ENCODE measurements around the gene RAD52.

The RAD52 gene

DNA sequence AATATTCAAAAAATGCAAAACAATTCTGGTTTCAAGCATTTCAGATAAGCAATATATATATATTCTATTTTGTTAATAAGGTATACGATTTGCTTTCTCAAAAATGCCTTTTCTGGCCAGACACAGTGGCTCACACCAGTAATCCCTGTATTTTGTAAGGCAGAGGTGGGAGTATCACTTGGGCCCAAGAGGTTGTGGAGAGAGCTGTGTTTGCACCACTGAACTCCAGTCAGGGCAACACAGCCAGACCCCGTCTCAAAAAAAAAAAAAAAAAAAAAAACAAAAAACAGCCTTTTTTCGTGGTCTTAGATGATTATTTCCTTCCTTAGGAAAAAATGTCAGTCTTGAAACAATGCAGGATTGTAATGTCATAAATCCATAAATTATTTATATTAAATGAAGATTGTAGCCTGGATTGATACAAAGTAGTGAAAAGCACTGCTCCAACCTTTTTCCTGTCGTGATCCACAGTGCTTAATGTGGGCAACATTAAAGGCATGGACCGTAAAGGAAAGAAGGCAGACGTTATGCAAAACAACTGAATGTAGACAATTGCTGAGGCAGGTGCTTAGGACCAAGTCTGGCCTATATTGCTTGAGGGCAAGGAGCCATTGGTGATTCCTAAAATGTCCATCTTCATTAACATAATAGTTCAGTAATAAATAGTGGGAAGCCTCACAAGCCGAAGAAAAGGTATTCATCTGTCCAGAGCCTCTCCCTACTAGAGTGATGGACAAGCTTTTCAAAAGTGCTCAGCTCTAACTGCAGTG, 36.8 kb downstream of the RAD52 start:
- no peak for DNase-seq

DNA sequence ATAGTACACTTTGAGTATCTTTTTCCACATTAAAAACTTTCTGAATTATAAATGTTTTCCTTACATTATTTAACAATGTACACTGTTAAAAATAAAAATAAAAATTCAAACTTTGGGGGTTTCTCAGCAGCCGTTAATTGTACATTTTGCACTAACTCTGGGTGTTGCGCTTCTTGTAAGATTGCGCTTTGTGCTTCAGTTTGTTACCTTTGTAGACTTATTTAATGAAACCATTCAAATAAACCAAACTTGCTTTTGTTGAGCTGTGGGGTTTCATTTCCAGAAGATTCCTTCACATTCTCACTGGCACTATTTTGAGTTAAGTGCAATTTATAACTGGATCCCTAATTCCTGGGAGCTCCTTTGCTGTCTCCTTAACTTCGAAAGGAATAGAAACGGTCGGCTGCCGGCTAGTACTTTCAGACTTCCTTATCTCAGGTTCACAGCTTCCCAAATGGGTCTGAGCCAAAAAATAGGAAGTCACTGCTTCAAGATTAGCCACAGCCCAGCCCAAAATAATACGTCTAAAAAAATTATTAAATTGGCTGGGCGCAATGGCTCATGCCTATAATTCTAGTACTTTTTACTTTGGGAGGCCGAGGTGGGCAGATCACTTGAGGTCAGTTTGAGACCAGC, 38.2 kb downstream of the RAD52 start:
- no peak for DNase-seq

DNA sequence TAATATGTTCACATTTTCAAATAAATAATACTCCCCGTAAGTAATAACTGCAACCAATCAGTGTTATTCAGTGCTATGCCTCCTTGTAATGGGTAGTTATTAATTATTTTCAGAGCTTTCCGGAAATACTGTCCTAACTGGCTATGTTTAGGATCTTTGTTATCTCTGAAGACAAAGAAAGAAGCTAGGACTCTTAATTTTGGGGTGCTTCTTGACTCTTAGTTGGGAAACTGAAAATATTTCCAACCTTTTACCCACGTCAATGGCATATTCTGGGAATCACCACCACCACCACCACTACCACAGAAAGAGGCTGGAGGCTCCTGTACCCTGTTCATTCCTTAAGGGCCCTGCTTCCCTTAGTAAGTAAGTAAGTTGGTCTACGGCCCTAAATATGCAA, 39.1 kb downstream of the RAD52 start:
- DNase-seq = no peak

DNA sequence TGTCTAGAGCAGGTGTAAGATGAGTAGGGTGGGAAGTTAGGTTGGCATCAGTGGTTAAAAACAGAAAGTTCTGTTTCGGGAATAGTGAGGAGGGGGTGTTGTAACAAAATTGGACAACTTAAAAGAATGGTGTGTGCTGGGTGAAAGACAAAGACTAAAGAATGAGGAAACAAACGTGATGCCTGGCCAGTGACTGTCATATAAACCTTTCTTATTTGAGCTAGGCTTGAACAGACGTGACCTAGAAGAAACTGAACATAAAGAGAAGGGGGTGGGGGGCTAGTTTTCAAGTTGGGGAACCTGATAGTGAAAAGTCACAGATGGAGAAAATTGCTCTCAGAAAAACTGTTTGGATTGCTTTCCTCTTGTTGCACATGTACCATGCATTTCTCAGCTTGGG, 39.6 kb downstream of the RAD52 start:
- no peak for DNase-seq

DNA sequence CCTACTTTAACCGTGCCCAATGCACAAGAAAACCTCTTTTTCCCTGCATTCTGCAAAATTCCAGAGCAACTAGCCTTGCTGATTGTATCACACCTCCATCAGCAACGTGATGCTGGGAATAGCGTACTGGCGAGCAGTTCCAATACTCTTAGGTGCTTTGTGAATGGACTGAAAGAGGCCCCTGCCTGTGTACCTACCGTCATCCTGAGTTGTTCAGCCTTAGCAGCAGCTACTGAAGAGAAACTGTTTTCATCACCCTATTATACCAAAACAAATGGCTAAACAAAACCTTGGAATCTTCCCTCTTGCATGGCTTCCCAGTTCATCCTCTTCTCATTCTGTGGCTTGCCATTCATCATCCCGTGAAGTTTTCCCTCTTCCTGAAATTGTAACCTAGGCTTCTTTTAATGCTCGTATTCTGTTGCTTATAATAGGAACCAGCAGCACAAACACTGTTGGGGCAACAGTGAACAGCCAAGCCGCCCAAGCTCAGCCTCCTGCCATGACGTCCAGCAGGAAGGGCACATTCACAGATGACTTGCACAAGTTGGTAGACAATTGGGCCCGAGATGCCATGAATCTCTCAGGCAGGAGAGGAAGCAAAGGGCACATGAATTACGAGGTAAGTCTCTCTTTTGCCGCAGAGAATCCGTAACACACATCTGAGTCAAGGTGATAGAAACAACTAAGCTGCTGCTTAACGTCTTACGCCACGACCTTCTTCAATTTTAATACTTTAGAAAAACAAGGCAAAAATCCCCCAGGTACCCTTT, 41.9 kb downstream of the RAD52 start:
- no peak for DNase-seq

DNA sequence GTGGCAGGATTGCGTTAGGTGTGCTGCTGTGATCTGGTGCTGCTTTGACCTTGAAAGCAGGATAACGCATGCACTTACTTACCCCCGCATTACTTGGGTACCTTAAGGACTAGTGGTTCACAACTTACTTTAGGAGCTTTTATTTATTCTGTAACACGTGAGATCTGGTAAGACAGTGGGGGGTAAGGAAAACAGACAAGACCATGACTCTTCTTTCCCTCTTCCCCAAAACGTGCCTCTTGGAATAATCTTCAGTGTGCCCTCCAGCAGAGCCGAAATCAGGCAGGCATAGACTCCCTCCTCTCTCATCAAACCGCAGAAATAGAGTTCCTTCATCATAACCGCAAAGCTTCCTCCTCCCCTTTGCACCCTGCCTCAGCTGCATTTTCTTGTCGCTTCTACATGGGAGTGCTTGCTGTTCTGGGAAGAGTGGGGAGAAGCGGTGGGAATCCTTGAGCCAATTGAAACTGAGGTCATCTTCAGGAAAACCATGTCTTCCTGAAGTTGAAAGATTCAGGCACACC, 43.4 kb downstream of the RAD52 start:
- no peak for DNase-seq

DNA sequence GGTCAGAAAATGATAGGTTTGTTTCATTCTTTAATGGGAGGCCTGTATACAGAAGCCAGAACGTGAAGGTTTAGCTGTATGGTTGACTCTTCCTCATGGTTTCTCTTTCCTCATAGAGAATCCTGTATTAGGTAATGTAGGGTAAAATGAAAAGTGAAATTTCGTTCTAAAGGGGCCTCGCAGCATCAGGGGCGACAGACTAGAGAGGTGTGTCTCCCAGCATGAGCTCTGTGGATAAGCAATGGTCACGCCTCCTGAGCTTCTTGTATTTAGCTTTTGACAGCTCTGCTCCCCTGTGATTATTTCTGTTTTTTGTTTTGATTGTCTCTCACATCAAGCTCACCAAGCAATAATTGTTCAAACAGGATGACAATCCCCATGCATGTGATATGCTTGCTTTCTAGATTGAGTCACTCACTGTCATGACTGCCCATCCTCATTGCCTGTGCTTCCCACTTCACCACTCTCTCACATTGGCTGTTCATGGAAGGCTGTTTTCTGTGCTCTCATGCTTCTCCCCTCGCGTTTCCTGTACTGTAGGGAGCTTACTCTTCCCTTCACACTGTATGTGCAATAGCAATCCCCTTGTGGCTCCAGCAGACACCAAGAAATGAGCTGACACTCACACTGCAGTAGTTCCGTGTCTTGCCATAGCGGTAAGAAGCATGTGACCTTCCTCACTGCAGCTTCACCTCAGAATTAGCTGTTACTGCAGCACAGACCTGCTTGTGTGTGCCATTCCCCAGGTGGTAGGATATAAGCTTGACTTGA, 44.0 kb downstream of the RAD52 start:
- peak; percentile 15 for DNase-seq

DNA sequence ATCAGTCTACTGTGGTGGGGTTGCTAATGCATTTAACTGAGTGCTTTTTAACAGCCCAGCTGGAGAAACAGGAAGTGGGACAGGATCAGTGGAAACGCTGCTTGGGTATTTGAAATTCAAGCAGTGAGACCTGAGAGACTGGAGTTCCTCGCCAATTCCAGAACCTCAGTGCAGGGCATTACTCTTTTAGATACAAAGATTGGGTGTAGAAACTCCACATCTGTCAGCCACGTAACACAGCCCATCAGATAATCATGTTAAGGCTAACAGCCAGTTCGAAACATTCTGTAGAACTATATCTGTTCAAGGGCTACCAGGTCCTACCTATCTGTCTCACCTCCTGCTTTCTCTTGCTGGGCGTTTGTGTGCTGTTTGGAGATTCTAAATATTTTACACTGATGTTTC, 45.5 kb downstream of the RAD52 start:
- no peak for DNase-seq

DNA sequence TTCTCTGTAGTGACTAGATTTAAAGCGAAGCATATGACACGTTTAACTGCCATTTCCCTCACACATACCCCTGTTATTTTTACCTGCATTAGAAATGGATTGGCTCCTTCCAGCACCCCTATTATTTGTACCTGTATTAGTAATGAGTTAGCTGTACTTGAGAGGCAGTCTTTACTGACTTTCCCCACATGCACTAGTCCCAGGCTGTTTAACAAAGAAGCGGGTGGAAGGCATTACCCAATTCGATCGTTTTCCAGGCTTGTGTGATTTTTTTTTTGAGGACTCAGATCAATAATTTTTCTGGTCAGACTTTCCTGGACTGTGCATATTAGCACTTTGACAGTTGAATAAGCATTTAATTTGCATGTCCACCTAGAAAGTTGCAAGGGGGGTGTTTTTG, 46.4 kb downstream of the RAD52 start:
- DNase-seq = no peak

DNA sequence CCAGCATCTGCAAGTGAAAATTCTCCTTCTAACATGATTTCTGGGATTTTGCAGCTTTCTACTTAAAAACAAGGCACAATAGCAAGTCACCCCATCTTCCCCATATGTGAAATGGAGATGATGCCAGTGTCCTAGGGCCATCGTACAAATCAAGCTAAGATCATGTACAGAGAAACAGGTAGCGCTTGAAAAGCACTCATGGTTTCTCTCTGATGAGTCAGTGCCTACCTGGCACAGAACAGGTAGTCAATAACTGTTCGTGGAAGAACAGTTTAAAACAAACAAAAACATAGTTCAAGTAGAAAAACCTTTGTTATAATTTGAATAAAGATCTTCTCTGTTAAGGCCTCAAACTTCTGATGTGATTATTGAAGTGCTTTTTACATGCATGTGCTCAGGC, 46.9 kb downstream of the RAD52 start:
- DNase-seq = no peak

DNA sequence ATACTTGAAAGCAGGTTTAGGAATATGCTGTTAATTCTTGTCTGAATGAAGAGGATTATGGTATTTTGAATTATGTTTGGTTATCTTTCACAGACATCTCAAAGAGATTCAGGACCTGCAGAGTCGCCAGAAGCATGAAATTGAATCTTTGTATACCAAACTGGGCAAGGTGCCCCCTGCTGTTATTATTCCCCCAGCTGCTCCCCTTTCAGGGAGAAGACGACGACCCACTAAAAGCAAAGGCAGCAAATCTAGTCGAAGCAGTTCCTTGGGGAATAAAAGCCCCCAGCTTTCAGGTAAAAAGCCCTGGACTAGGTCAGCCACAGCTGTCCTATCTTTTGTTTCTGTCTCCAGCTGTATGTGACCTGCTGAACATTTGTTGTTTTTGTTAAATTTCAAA, 52.1 kb downstream of the RAD52 start:
- no peak for DNase-seq

DNA sequence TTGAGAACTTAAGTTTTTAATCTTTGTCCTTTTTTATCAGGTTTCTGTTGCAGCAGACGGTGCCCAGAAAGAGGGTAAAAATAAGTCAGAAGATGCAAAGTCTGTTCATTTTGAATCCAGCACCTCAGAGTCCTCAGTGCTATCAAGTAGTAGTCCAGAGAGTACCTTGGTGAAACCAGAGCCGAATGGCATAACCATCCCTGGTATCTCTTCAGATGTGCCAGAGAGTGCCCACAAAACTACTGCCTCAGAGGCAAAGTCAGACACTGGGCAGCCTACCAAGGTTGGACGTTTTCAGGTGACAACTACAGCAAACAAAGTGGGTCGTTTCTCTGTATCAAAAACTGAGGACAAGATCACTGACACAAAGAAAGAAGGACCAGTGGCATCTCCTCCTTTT, 53.5 kb downstream of the RAD52 start:
- DNase-seq = no peak

DNA sequence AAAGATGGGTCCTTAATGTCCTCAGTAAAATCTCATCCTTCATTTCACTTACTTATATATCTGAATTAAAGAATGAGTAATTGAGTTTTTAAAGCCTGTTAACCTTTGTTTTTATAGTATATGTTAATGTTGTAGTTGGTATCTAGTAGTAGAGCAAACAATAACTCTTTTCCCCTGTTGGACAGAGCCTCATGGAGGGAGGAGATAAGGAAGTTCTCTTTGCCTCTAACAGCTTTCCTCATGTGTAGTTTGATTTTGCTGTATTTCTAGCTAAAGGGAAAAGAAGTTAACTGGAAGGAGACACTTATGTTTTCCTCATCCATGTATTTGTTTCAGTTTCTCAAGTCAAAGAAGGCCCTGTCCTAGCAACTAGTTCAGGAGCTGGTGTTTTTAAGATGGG, 55.3 kb downstream of the RAD52 start:
- DNase-seq = no peak

DNA sequence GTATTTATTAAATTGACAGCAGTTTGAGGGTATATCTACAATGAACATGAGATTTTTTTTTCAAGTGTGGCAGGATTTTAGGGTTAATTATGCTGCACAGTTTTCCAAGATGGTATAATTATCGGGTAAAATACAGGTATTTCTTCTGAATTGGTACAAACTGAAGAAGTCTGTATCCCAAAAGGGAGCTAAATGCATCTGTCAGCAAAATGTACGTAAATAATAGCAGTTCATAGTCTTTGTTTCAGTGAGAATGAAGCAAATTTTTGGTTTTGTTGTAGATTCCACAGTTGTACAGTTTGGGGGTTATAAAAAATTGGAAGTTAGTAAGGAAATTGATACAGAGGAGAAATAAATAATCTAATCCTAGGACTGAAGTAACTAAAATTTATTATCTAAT, 63.3 kb downstream of the RAD52 start:
- DNase-seq = no peak

DNA sequence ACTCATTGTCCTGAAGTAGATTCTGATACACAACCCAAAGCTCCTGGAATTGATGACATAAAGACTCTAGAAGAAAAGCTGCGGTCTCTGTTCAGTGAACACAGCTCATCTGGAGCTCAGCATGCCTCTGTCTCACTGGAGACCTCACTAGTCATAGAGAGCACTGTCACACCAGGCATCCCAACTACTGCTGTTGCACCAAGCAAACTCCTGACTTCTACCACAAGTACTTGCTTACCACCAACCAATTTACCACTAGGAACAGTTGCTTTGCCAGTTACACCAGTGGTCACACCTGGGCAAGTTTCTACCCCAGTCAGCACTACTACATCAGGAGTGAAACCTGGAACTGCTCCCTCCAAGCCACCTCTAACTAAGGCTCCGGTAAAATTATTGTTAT, 63.8 kb downstream of the RAD52 start:
- DNase-seq = no peak

DNA sequence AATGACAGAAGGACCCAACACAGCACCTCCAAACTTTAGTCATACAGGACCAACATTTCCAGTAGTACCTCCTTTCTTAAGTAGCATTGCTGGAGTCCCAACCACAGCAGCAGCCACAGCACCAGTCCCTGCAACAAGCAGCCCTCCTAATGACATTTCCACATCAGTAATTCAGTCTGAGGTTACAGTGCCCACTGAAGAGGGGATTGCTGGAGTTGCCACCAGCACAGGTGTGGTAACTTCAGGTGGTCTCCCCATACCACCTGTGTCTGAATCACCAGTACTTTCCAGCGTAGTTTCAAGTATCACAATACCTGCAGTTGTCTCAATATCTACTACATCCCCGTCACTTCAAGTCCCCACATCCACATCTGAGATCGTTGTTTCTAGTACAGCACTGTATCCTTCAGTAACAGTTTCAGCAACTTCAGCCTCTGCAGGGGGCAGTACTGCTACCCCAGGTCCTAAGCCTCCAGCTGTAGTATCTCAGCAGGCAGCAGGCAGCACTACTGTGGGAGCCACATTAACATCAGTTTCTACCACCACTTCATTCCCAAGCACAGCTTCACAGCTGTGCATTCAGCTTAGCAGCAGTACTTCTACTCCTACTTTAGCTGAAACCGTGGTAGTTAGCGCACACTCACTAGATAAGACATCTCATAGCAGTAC, 64.6 kb downstream of the RAD52 start:
- no peak for DNase-seq

DNA sequence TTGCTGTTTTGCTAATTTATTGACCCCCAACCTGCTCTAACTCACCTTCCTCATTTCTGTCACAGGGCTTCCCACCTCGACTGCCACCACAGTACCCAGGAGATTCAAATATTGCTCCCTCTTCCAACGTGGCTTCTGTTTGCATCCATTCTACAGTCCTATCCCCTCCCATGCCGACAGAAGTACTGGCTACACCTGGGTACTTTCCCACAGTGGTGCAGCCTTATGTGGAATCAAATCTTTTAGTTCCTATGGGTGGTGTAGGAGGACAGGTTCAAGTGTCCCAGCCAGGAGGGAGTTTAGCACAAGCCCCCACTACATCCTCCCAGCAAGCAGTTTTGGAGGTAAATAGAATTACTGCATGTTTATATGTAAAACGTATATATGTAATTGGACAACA, 68.8 kb downstream of the RAD52 start:
- no peak for DNase-seq

DNA sequence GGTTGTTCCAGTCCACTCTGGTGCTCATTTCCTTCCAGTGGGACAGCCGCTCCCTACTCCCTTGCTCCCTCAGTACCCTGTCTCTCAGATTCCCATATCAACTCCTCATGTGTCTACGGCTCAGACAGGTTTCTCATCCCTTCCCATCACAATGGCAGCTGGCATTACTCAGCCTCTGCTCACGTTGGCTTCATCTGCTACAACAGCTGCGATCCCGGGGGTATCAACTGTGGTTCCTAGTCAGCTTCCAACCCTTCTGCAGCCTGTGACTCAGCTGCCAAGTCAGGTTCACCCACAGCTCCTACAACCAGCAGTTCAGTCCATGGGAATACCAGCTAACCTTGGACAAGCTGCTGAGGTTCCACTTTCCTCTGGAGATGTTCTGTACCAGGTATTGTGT, 69.9 kb downstream of the RAD52 start:
- DNase-seq = no peak

DNA sequence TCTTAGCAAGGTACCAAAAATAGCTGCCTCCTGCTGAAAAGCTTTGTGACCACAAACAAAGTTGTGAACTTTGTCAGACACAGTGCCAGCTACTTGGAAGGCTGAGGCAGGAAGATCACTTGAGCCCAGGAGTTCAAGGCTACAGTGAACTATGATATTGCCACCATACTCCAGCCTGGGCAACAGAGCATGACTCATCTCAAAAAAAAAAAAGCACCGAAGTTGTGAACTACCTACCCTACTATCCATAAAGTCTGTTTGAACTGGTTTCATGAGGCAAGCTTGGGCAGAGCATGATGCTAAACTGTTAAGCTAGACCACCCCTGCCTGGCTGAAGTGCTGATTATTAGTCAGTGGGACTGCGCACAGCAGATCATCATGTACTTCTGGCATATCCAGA, 75.5 kb downstream of the RAD52 start:
- no peak for DNase-seq

DNA sequence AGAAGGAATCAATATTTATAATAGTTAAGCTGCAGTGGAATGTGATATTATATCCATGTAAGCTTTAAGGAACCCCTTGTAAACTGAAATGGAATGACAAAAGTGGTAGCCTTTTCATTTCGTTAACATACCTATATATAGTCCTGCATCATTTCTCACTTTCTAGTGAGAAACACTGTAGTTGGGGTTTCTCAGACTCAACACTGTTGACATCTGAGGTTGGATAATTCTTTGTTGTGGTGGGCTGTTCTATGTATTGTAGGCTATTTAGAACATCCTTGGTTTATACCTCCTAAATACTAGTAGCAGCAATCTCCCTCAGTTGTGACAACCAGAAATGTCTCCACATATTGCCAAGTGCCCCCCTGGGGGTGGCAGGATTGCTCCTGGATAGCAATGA, 79.1 kb downstream of the RAD52 start:
- no peak for DNase-seq

DNA sequence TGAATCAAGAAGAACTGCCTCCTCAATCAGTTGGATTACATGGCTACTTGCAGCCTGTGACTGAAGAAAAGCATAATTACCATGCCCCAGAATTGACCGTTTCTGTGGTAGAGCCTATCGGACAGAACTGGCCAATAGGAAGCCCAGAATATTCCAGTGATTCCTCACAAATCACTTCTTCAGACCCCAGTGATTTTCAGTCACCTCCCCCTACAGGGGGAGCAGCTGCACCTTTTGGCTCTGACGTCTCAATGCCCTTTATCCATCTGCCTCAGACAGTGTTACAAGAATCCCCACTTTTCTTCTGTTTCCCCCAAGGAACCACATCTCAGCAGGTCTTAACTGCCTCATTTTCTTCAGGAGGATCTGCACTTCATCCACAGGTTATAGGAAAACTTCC, 80.8 kb downstream of the RAD52 start:
- no peak for DNase-seq

DNA sequence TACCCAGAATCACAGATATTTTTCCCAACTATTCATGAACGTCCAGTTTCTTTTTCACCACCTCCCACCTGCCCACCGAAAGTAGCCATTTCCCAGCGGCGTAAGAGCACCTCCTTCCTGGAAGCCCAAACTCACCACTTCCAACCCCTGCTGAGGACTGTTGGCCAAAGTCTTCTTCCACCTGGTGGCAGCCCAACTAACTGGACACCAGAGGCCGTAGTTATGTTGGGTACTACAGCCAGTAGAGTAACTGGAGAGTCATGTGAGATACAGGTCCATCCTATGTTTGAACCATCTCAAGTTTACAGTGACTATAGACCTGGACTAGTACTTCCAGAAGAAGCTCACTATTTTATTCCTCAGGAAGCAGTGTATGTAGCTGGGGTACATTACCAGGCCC, 81.6 kb downstream of the RAD52 start:
- no peak for DNase-seq

DNA sequence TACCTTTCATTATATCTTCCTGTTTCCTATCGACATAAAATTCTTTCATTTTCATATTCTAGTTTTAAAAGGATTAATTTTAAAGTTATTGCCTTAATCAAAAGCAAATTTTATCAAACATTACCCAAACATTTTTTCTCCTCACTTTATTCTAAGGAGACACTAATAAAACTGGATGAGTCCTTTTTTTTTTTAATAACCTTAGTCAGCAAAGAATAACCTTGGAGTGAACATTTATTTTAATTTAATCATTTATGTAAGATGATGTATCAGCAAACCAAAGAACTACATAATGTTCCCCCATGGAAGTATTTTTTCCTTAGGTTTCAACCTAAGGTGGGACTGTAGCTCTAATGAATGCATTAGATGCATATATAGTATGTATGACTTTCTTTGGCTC, 83.9 kb downstream of the RAD52 start:
- DNase-seq = no peak

Data from eye (tissue), 1 donor.